HCT116 (cell line): Measurements from ENCODE around the gene OXTR. TPM values are rescaled to one million over a fixed set of nuclear protein-coding genes. Genes with fewer than 3 reads are reported as not detected.

Source experiments
- ATAC-seq: fragments of 200-7000 bp; cut with Tn5 transposase; 2 replicates; pipeline ENCODE4 v1.9.1; 2020; ENCODE audit warnings: mild to moderate bottlenecking, moderate library complexity
- BruUV-seq: library from RNA; stranded (reverse); fragments of 400-500 nt; replicated peaks from 2 replicates; lab custom pipeline; 2021; lab: Mats Ljungman, UMichigan
- CTCF ChIA-PET: fragments of 300-600 bp; sonication (Branson Sonifier 250); formaldehyde crosslinking; loops from one replicate; lab custom pipeline; 2021; ENCODE audit warnings: antibody characterized with exemption; lab: Charles Lee
- POLR2A ChIA-PET: fragments of 300-600, 350-600 bp; sonication (Branson Sonifier 250); formaldehyde crosslinking; loops from one replicate; lab custom pipeline; 2021; ENCODE audit warnings: antibody characterized with exemption; lab: Charles Lee
- RAD21 ChIA-PET, 2 experiments: fragments of 300-600 bp; sonication (Branson Sonifier 250); formaldehyde crosslinking; loops; one replicate each; lab custom pipeline; 2023; ENCODE audit warnings: low total read pairs in 2 of 2; ENCODE audit not compliant: uncharacterized antibody in 2 of 2, unreplicated experiment in 2 of 2, low non-redundant PET in 1 of 2; lab: Charles Lee
- DNase-seq: peaks from one replicate; pipeline ENCODE4 v3.0.0-alpha.2; 2010; ENCODE audit warnings: low read depth, low spot score
- H2AFZ ChIP-seq: fragments of 200-600 bp; shearing (Covaris generic), sonication (generic); 2 replicates; pipeline ENCODE4 v1.6.1; 2017; ENCODE audit warnings: low read depth, mixed run types, mixed read lengths, antibody characterized with exemption, low read length; ENCODE audit not compliant: poor library complexity, severe bottlenecking
- H3K27ac ChIP-seq: 2 replicates; pipeline ENCODE4 v1.5.1; 2012; ENCODE audit warnings: low read depth, low read length
- H3K27me3 ChIP-seq: fragments of 200-600 bp; sonication (generic); 2 replicates; pipeline ENCODE4 v1.6.1; 2016; ENCODE audit warnings: mixed run types, low read length, mixed read lengths; ENCODE audit not compliant: insufficient read depth
- H3K36me3 ChIP-seq, 2 experiments: fragments of 200-500 bp in 1 of 2; fragments of 200-600 bp in 1 of 2; sonication (Bioruptor generic) in 1 of 2; sonication (generic) in 1 of 2; 2 replicates each; pipeline versions ENCODE4 v1.5.1 to v1.6.1; 2014 to 2016; ENCODE audit warnings: low read length in 2 of 2, inconsistent platforms in 1 of 2, mixed read lengths in 1 of 2, mixed run types in 1 of 2; ENCODE audit not compliant: insufficient read depth in 2 of 2, control insufficient read depth in 1 of 2
- H3K4me1 ChIP-seq, 2 experiments: fragments of 200-600 bp in 1 of 2; sonication (generic) in 1 of 2; 2 replicates each; pipeline versions ENCODE4 v1.5.1 to v1.6.1; 2012 to 2017; ENCODE audit warnings: low read length in 2 of 2, inconsistent platforms in 1 of 2, mild to moderate bottlenecking in 1 of 2, mixed read lengths in 1 of 2, mixed run types in 1 of 2, moderate library complexity in 1 of 2; ENCODE audit not compliant: insufficient read depth in 2 of 2, control insufficient read depth in 1 of 2
- H3K4me2 ChIP-seq: fragments of 200-600 bp; sonication (generic); 2 replicates; pipeline ENCODE4 v1.6.1; 2017; ENCODE audit warnings: mixed run types, low read length, mixed read lengths
- H3K4me3 ChIP-seq, 2 experiments: fragments of 200-600 bp in 1 of 2; sonication (generic) in 1 of 2; replicated peaks in 1 of 2; 2 replicates each; pipeline ENCODE4 v1.5.1; 2011 to 2016; ENCODE audit warnings: low read length in 2 of 2, control low read depth in 1 of 2, low read depth in 1 of 2, mild to moderate bottlenecking in 1 of 2, mixed read lengths in 1 of 2, mixed run types in 1 of 2
- H3K79me2 ChIP-seq: fragments of 200-600 bp; sonication (generic); 2 replicates; pipeline ENCODE4 v1.6.1; 2017; ENCODE audit warnings: mild to moderate bottlenecking, mixed run types, low read length, moderate library complexity, mixed read lengths; ENCODE audit not compliant: insufficient read depth
- H3K9ac ChIP-seq: fragments of 200-600 bp; sonication (generic); 2 replicates; pipeline ENCODE4 v1.6.1; 2016; ENCODE audit warnings: low read length, mixed read lengths
- H3K9me2 ChIP-seq: fragments of 200-600 bp; sonication (generic), shearing (Covaris generic); 2 replicates; pipeline ENCODE4 v1.6.1; 2017; ENCODE audit warnings: mixed run types, mild to moderate bottlenecking, moderate library complexity; ENCODE audit not compliant: insufficient read depth
- H3K9me3 ChIP-seq, 2 experiments: fragments of 200-500 bp in 1 of 2; fragments of 200-600 bp in 1 of 2; sonication (Bioruptor generic) in 1 of 2; sonication (generic) in 1 of 2; 2 replicates each; pipeline ENCODE4 v1.6.1; 2014 to 2017; ENCODE audit warnings: low read length in 2 of 2, mixed read lengths in 2 of 2, inconsistent platforms in 1 of 2, low read depth in 1 of 2, mild to moderate bottlenecking in 1 of 2, mixed run types in 1 of 2, moderate library complexity in 1 of 2; ENCODE audit not compliant: control insufficient read depth in 1 of 2, insufficient read depth in 1 of 2
- H4K20me1 ChIP-seq: fragments of 200-600 bp; sonication (generic), shearing (Covaris generic); 2 replicates; pipeline ENCODE4 v1.6.1; 2017; ENCODE audit warnings: mixed run types, mild to moderate bottlenecking, moderate library complexity; ENCODE audit not compliant: insufficient read depth
- CBX3 ChIP-seq: IDR thresholded peaks from 2 replicates; pipeline ENCODE4 v1.6.1; 2012; ENCODE audit warnings: low read depth
- EGR1 ChIP-seq: IDR thresholded peaks from 2 replicates; pipeline ENCODE4 v1.6.1; 2012; ENCODE audit warnings: low read depth
- EZH2 ChIP-seq: fragments of 200-600 bp; sonication (generic); IDR thresholded peaks from 2 replicates; pipeline ENCODE4 v1.6.1; 2017; ENCODE audit warnings: antibody characterized with exemption, mixed run types
- JUND ChIP-seq: IDR thresholded peaks from 2 replicates; pipeline ENCODE4 v1.6.1; 2012
- MAX ChIP-seq: IDR thresholded peaks from 2 replicates; pipeline ENCODE4 v1.6.1; 2012
- POLR2AphosphoS5 ChIP-seq: IDR thresholded peaks from 2 replicates; pipeline ENCODE4 v1.6.1; 2011; ENCODE audit warnings: mild to moderate bottlenecking, low read depth, low read length, moderate library complexity
- SP1 ChIP-seq: IDR thresholded peaks from 2 replicates; pipeline ENCODE4 v1.6.1; 2012; ENCODE audit warnings: low read depth
- SRF ChIP-seq: IDR thresholded peaks from 2 replicates; pipeline ENCODE4 v1.6.1; 2012; ENCODE audit warnings: low read depth
- TCF7L2 ChIP-seq: IDR thresholded peaks from 2 replicates; pipeline ENCODE4 v1.7.0; 2011; ENCODE audit warnings: borderline replicate concordance, inconsistent platforms; ENCODE audit not compliant: insufficient read depth, insufficient read length; ENCODE audit errors: extremely low read depth
- ZBTB33 ChIP-seq: IDR thresholded peaks from 2 replicates; pipeline ENCODE4 v1.6.1; 2011; ENCODE audit warnings: mild to moderate bottlenecking, low read length, moderate library complexity; ENCODE audit not compliant: insufficient replicate concordance; ENCODE audit errors: extremely low read depth
- ZFX ChIP-seq: fragments of 450-650 bp; IDR thresholded peaks from 2 replicates; pipeline ENCODE4 v1.6.1; 2017
- ZNF274 ChIP-seq: fragments of 200-500 bp; sonication (Bioruptor generic); IDR thresholded peaks from 2 replicates; pipeline ENCODE4 v1.6.1; 2014; ENCODE audit warnings: mild to moderate bottlenecking, low read depth, low read length, inconsistent platforms
- intact Hi-C: fragments of 100-400 bp; cut with micrococcal nuclease; formaldehyde crosslinking; loops from 2 replicates; pipeline ENCODE4 v1.10.0; 2022
- total RNA-seq: library from RNA; stranded (reverse); gene quantifications from one replicate; pipeline ENCODE4 v1.2.1, GENCODE V29; 2021; ENCODE audit not compliant: unreplicated experiment
- TF ChIP-seq, protein P1 (sequence below), 3 experiments: fragments of 200-600 bp in 1 of 3; sonication (generic) in 1 of 3; IDR thresholded peaks in 2 of 3; conservative IDR thresholded peaks in 1 of 3; 2 replicates each; pipeline ENCODE4 v1.5.1; 2012 to 2017; ENCODE audit warnings: low read depth in 2 of 3, low read length in 2 of 3, antibody characterized with exemption in 1 of 3, borderline replicate concordance in 1 of 3, control low read depth in 1 of 3, mild to moderate bottlenecking in 1 of 3, mixed read lengths in 1 of 3, mixed run types in 1 of 3, moderate library complexity in 1 of 3; ENCODE audit not compliant: insufficient read depth in 1 of 3
- TF ChIP-seq, protein P2 (sequence below): IDR thresholded peaks from 2 replicates; pipeline ENCODE4 v1.6.1; 2012; ENCODE audit warnings: low read depth

The OXTR gene
- total RNA-seq, 1 experiment from 2014 or later: 1.3 TPM

DNA sequence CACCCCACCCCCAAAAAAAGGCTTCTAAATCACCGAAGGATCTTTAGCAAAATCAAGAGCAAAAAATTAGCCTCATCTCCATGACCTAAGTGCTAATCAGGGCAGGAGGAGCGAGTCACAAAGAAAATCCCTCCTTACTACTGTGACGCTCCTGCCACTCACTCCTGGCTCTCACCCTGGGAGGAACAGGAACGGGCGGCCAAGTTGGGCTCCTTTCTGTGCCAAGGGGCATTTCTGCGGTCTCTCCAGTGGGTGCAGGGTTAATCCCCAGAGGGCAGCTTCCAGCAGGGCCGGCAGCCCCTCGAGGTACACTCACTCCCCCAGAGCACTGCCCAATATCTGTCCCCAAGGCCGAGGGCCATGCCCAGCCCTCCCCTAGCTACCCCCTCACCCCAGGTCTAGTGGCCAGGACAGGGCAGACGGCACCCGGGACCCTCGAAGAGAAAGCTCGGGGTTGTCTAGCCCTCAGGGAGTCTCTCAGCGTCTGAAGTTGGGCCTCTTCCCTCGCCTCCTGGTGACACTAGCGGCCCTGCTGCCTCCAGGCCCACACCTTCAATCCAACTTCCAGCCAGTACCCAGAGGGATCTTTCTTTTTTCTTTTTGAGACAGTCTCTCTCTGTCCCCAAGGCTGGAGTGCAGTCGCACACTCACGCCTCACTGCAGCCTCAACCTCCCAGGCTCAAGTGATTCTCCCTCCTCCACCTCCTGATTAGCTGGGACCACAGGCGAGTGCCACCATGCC, 35.1 kb downstream of the OXTR start:
- intact Hi-C loops: no loop called here
- H3K27me3 ChIP-seq: no peaks in the 10 kb centered on the region
- no peaks in the 10 kb centered on the region for H4K20me1 ChIP-seq
- peaks cover 11 to 53% of the 10 kb centered on the region in 2 experiments for H3K4me1 ChIP-seq
- H3K4me2 ChIP-seq: no peak overlapping the region
- H3K9me3 ChIP-seq: no peaks in the 10 kb centered on the region
- no TSS peak for BruUV-seq
- H3K27ac ChIP-seq: no peak overlapping the region
- ChIA-PET RAD21 (no interaction called here), CTCF (no interaction called here), POLR2A (no interaction called here)
- H2AFZ ChIP-seq: no peak overlapping the region
- no peak overlapping the region for H3K9ac ChIP-seq
- no peak for DNase-seq
- TF ChIP-seq, protein P1, sequence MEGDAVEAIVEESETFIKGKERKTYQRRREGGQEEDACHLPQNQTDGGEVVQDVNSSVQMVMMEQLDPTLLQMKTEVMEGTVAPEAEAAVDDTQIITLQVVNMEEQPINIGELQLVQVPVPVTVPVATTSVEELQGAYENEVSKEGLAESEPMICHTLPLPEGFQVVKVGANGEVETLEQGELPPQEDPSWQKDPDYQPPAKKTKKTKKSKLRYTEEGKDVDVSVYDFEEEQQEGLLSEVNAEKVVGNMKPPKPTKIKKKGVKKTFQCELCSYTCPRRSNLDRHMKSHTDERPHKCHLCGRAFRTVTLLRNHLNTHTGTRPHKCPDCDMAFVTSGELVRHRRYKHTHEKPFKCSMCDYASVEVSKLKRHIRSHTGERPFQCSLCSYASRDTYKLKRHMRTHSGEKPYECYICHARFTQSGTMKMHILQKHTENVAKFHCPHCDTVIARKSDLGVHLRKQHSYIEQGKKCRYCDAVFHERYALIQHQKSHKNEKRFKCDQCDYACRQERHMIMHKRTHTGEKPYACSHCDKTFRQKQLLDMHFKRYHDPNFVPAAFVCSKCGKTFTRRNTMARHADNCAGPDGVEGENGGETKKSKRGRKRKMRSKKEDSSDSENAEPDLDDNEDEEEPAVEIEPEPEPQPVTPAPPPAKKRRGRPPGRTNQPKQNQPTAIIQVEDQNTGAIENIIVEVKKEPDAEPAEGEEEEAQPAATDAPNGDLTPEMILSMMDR (IDR thresholded peaks at IDR 0.05 in 2 of 3, conservative IDR thresholded peaks at IDR 0.05 in 1 of 3; ENCODE audit: borderline replicate concordance in 1 of 3, insufficient read depth in 1 of 3, low read depth in 2 of 3, low read length in 2 of 3): no peak
- TF ChIP-seq POLR2AphosphoS5 (no peak), JUND (no peak), ZNF274 (no peak), CBX3 (no peak), ZFX (no peak), SP1 (no peak), MAX (no peak), SRF (no peak), TCF7L2 (no peak), EZH2 (no peak), ZBTB33 (no peak), EGR1 (no peak)
- TF ChIP-seq, protein P2, sequence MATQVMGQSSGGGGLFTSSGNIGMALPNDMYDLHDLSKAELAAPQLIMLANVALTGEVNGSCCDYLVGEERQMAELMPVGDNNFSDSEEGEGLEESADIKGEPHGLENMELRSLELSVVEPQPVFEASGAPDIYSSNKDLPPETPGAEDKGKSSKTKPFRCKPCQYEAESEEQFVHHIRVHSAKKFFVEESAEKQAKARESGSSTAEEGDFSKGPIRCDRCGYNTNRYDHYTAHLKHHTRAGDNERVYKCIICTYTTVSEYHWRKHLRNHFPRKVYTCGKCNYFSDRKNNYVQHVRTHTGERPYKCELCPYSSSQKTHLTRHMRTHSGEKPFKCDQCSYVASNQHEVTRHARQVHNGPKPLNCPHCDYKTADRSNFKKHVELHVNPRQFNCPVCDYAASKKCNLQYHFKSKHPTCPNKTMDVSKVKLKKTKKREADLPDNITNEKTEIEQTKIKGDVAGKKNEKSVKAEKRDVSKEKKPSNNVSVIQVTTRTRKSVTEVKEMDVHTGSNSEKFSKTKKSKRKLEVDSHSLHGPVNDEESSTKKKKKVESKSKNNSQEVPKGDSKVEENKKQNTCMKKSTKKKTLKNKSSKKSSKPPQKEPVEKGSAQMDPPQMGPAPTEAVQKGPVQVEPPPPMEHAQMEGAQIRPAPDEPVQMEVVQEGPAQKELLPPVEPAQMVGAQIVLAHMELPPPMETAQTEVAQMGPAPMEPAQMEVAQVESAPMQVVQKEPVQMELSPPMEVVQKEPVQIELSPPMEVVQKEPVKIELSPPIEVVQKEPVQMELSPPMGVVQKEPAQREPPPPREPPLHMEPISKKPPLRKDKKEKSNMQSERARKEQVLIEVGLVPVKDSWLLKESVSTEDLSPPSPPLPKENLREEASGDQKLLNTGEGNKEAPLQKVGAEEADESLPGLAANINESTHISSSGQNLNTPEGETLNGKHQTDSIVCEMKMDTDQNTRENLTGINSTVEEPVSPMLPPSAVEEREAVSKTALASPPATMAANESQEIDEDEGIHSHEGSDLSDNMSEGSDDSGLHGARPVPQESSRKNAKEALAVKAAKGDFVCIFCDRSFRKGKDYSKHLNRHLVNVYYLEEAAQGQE: no peak
- H3K4me3 ChIP-seq: no peak overlapping the region
- no peak for ATAC-seq
- no peaks in the 10 kb centered on the region for H3K36me3 ChIP-seq
- H3K9me2 ChIP-seq: no peaks in the 10 kb centered on the region
- no peaks in the 10 kb centered on the region for H3K79me2 ChIP-seq
